Neural crest cell (in vitro differentiated cells): Measurements from ENCODE around the gene TBC1D30. TPM values are rescaled to one million over a fixed set of nuclear protein-coding genes. Genes with fewer than 3 reads are reported as not detected.

Experiments used
- DNase-seq: peaks from one replicate; pipeline ENCODE4 v3.0.0; 2021; ENCODE audit warnings: low read depth, mixed read lengths, low spot score
- H3K27ac Mint-ChIP-seq: one replicate; pipeline ENCODE4 v1.8.0; 2021; ENCODE audit warnings: mild to moderate bottlenecking, mixed read lengths; ENCODE audit not compliant: unreplicated experiment
- H3K27me3 Mint-ChIP-seq: 2 replicates; pipeline ENCODE4 v1.8.0; 2021; ENCODE audit warnings: low read depth, mild to moderate bottlenecking, mixed read lengths
- H3K36me3 Mint-ChIP-seq: 2 replicates; pipeline ENCODE4 v1.8.0; 2021; ENCODE audit warnings: low read depth, mild to moderate bottlenecking, mixed read lengths
- H3K4me1 Mint-ChIP-seq: 2 replicates; pipeline ENCODE4 v1.8.0; 2021; ENCODE audit warnings: mixed read lengths
- H3K4me3 Mint-ChIP-seq: one replicate; pipeline ENCODE4 v1.8.0; 2021; ENCODE audit warnings: mild to moderate bottlenecking, mixed read lengths
- H3K9me3 Mint-ChIP-seq: 2 replicates; pipeline ENCODE4 v1.8.0; 2021; ENCODE audit warnings: mixed read lengths
- CTCF ChIP-seq: fragments of 200-600 bp; sonication (generic); conservative IDR thresholded peaks from 2 replicates; pipeline ENCODE4 v1.5.0; 2021; ENCODE audit warnings: antibody characterized with exemption, mild to moderate bottlenecking
- total RNA-seq: library from RNA; stranded (reverse); gene quantifications from 2 replicates; pipeline ENCODE4 v1.2.1, GENCODE V29; 2021

TBC1D30 gene
- total RNA-seq, 1 donor from 2014 or later = 2.6 TPM

GRCh38 chr12:64912516-64913255 is 88.2 kb downstream of the TBC1D30 start:
- no peaks in the 10 kb centered on the region for H3K9me3 Mint-ChIP-seq
- no peak for DNase-seq

GRCh38 chr12:64915242-64915641 is 90.8 kb downstream of the TBC1D30 start:
- TF ChIP-seq CTCF = no peak
- no peaks in the 10 kb centered on the region for H3K4me1 Mint-ChIP-seq
- no peak overlapping the region for H3K27ac Mint-ChIP-seq
- no peak overlapping the region for H3K4me3 Mint-ChIP-seq
- H3K27me3 Mint-ChIP-seq = peaks cover 11% of the 10 kb centered on the region
- DNase-seq = no peak
- no peaks in the 10 kb centered on the region for H3K36me3 Mint-ChIP-seq
- no peaks in the 10 kb centered on the region for H3K9me3 Mint-ChIP-seq

More at GRCh38 chr12:64912516-64913255, 88.2 kb downstream of the TBC1D30 start:
- Mint-ChIP-seq H3K27me3 (peaks cover 6% of the 10 kb centered on the region), H3K4me1 (no peaks in the 10 kb centered on the region), H3K36me3 (no peaks in the 10 kb centered on the region), H3K27ac (no peak overlapping the region), H3K4me3 (no peak overlapping the region)
- TF ChIP-seq CTCF = no peak

- TF ChIP-seq CTCF = no peak
- Mint-ChIP-seq H3K4me3 (no peak overlapping the region), H3K9me3 (no peaks in the 10 kb centered on the region), H3K27ac (no peak overlapping the region), H3K4me1 (no peaks in the 10 kb centered on the region), H3K36me3 (no peaks in the 10 kb centered on the region), H3K27me3 (peaks cover 11% of the 10 kb centered on the region)
- DNase-seq = no peak
Measured at GRCh38 chr12:64916411-64917261, 92.2 kb downstream of the TBC1D30 start.

- peaks cover 7% of the 10 kb centered on the region for H3K27me3 Mint-ChIP-seq
- no peaks in the 10 kb centered on the region for H3K9me3 Mint-ChIP-seq
- H3K4me1 Mint-ChIP-seq = no peaks in the 10 kb centered on the region
- no peaks in the 10 kb centered on the region for H3K36me3 Mint-ChIP-seq
- H3K27ac Mint-ChIP-seq = no peak overlapping the region
- no peak for DNase-seq
- H3K4me3 Mint-ChIP-seq = no peak overlapping the region
- TF ChIP-seq CTCF = no peak
Measured at GRCh38 chr12:64918344-64918743, 93.9 kb downstream of the TBC1D30 start.

- H3K36me3 Mint-ChIP-seq = no peaks in the 10 kb centered on the region
- H3K4me1 Mint-ChIP-seq = no peaks in the 10 kb centered on the region
- H3K27me3 Mint-ChIP-seq = peaks cover 7% of the 10 kb centered on the region
- DNase-seq = no peak
- no peaks in the 10 kb centered on the region for H3K9me3 Mint-ChIP-seq
- no peak overlapping the region for H3K4me3 Mint-ChIP-seq
- H3K27ac Mint-ChIP-seq = no peak overlapping the region
- TF ChIP-seq CTCF = no peak
Measured at GRCh38 chr12:64918801-64919200, 94.4 kb downstream of the TBC1D30 start.
